ENCODE data around the gene S100A14.

DNA sequence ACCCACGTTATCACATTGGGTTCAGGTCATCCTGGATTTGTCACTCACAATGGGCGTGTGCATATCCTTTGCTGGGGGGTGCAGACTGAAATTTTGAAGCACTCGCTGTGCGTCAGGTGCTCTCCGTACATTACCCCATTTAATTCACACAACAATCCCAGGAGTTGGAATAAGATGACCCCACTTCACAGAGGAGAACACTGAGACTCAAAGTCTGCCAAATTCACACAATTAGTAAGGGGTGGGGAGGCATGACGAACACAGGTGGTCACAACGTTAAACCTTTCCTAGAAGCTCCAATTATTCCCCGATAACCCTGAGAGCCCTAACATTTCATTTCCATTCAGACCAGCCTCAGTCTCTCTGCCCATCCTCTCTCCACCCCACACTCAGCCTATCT is 46.7 kb downstream of the S100A14 start:
- TF ChIP-seq, protein P1, sequence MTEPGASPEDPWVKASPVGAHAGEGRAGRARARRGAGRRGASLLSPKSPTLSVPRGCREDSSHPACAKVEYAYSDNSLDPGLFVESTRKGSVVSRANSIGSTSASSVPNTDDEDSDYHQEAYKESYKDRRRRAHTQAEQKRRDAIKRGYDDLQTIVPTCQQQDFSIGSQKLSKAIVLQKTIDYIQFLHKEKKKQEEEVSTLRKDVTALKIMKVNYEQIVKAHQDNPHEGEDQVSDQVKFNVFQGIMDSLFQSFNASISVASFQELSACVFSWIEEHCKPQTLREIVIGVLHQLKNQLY (CRISPR knock-in tag; IDR thresholded peaks at IDR 0.05) = no peak
- TF ChIP-seq, protein P2, sequence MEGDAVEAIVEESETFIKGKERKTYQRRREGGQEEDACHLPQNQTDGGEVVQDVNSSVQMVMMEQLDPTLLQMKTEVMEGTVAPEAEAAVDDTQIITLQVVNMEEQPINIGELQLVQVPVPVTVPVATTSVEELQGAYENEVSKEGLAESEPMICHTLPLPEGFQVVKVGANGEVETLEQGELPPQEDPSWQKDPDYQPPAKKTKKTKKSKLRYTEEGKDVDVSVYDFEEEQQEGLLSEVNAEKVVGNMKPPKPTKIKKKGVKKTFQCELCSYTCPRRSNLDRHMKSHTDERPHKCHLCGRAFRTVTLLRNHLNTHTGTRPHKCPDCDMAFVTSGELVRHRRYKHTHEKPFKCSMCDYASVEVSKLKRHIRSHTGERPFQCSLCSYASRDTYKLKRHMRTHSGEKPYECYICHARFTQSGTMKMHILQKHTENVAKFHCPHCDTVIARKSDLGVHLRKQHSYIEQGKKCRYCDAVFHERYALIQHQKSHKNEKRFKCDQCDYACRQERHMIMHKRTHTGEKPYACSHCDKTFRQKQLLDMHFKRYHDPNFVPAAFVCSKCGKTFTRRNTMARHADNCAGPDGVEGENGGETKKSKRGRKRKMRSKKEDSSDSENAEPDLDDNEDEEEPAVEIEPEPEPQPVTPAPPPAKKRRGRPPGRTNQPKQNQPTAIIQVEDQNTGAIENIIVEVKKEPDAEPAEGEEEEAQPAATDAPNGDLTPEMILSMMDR (IDR thresholded peaks at IDR 0.05) = no peak

Measured in WTC11 (cell line).